PFSK-1 (cell line): ENCODE data around the gene PXK.

Experiments used
- POLR2AphosphoS5 ChIP-seq: IDR thresholded peaks from 2 replicates; pipeline ENCODE4 v1.6.1; 2012; ENCODE audit warnings: low read depth, mild to moderate bottlenecking, control low read depth, low read length, moderate library complexity
- SIN3A ChIP-seq: IDR thresholded peaks from 2 replicates; pipeline ENCODE4 v1.6.1; 2012; ENCODE audit warnings: mild to moderate bottlenecking, low read length, moderate library complexity, borderline replicate concordance; ENCODE audit not compliant: insufficient read depth
- TAF1 ChIP-seq: IDR thresholded peaks from 2 replicates; pipeline ENCODE4 v1.6.1; 2012; ENCODE audit warnings: low read length, control low read depth, borderline replicate concordance; ENCODE audit not compliant: insufficient read depth
- TF ChIP-seq, protein P1 (sequence below), 2 experiments: IDR thresholded peaks; 2 replicates each; pipeline versions ENCODE4 v1.6.1 to v1.8.0; 2011 to 2012; ENCODE audit warnings: low read depth in 2 of 2, low read length in 2 of 2, control low read depth in 1 of 2, inconsistent platforms in 1 of 2, mild to moderate bottlenecking in 1 of 2, moderate library complexity in 1 of 2; ENCODE audit not compliant: insufficient read depth in 1 of 2

DNA sequence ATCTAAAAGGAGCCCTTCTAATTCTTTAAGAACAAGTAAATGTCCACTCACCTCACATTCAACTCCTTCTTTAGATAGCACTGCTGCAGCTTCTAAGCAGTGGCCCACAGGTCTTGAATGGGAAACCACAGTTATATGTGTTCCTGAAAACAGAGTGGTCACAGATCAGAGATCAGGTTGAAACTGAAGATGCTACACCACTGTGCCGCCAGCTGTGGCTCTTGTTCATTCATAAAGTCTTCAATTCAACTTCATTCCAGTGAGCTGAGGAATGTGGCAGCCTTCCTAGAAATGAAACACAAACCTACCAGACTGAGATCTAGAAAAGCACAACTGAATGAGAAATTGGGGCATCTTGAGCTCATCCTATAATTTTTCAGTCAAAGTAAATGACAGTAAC, 97.0 kb downstream of the PXK start:
- TF ChIP-seq SIN3A (no peak), POLR2AphosphoS5 (no peak), TAF1 (no peak)
- TF ChIP-seq, protein P1, sequence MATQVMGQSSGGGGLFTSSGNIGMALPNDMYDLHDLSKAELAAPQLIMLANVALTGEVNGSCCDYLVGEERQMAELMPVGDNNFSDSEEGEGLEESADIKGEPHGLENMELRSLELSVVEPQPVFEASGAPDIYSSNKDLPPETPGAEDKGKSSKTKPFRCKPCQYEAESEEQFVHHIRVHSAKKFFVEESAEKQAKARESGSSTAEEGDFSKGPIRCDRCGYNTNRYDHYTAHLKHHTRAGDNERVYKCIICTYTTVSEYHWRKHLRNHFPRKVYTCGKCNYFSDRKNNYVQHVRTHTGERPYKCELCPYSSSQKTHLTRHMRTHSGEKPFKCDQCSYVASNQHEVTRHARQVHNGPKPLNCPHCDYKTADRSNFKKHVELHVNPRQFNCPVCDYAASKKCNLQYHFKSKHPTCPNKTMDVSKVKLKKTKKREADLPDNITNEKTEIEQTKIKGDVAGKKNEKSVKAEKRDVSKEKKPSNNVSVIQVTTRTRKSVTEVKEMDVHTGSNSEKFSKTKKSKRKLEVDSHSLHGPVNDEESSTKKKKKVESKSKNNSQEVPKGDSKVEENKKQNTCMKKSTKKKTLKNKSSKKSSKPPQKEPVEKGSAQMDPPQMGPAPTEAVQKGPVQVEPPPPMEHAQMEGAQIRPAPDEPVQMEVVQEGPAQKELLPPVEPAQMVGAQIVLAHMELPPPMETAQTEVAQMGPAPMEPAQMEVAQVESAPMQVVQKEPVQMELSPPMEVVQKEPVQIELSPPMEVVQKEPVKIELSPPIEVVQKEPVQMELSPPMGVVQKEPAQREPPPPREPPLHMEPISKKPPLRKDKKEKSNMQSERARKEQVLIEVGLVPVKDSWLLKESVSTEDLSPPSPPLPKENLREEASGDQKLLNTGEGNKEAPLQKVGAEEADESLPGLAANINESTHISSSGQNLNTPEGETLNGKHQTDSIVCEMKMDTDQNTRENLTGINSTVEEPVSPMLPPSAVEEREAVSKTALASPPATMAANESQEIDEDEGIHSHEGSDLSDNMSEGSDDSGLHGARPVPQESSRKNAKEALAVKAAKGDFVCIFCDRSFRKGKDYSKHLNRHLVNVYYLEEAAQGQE (IDR thresholded peaks at IDR 0.05; ENCODE audit: insufficient read depth in 1 of 2, low read depth in 2 of 2, low read length in 2 of 2), result no peak
